Measurements from ENCODE around the gene GDPD4. TPM values are rescaled to one million over a fixed set of nuclear protein-coding genes. Genes with fewer than 3 reads are reported as not detected.

The GDPD4 gene
- total and polyA plus RNA-seq, 10 of the 15 experiments (the other 5 are each of a cell fraction or from before 2014, with no cell fraction given) = 0.23 TPM; not detected in 9

DNA sequence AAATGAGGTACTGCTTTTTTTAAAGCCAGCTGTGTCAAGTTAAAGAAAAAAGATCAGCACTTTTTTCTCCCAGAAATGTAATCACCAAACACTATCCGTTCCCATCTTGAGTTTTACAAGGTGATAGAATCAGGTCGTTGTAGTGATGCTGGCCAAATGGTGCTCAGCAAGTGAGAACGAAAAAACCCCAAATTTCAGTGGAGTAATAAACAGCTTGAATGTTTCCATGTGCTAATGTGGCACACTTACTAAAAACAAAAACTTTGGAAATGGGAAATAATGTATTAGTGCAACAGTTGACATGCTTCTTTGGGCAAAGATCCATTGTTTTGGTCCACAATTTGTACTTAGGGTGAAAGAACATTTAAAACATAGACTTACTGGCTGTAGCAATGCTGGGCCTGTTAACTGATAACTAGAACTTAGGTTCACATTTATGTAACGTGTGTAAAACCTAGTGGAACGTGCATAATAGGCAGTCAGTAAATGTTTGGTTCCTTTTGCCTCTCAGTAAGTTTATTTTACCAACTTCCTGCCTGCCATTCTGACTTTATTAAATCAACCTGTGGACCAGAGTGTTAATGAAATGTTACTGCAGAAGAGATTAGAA lies 15.4 kb upstream of the GDPD4 start (continued):
- TF ChIP-seq BCL3 (IDR thresholded peaks at IDR 0.05; ENCODE audit: borderline replicate concordance, insufficient read depth, low read depth, low read length, poor library complexity, severe bottlenecking) = no peak
- no peak for TF ChIP-seq RAD21 (IDR thresholded peaks at IDR 0.05; ENCODE audit: insufficient read depth, low read depth, low read length)
- TF ChIP-seq ASH2L (IDR thresholded peaks at IDR 0.05; ENCODE audit: borderline replicate concordance, low read depth) = no peak
- no peak for TF ChIP-seq FOXM1 (IDR thresholded peaks at IDR 0.05; ENCODE audit: low read depth, low read length)
- TF ChIP-seq YY1 (IDR thresholded peaks at IDR 0.05; ENCODE audit: low read depth, low read length) = no peak
- no peak for TF ChIP-seq CREB1 (IDR thresholded peaks at IDR 0.05; ENCODE audit: low read depth)
- TF ChIP-seq, protein P1, sequence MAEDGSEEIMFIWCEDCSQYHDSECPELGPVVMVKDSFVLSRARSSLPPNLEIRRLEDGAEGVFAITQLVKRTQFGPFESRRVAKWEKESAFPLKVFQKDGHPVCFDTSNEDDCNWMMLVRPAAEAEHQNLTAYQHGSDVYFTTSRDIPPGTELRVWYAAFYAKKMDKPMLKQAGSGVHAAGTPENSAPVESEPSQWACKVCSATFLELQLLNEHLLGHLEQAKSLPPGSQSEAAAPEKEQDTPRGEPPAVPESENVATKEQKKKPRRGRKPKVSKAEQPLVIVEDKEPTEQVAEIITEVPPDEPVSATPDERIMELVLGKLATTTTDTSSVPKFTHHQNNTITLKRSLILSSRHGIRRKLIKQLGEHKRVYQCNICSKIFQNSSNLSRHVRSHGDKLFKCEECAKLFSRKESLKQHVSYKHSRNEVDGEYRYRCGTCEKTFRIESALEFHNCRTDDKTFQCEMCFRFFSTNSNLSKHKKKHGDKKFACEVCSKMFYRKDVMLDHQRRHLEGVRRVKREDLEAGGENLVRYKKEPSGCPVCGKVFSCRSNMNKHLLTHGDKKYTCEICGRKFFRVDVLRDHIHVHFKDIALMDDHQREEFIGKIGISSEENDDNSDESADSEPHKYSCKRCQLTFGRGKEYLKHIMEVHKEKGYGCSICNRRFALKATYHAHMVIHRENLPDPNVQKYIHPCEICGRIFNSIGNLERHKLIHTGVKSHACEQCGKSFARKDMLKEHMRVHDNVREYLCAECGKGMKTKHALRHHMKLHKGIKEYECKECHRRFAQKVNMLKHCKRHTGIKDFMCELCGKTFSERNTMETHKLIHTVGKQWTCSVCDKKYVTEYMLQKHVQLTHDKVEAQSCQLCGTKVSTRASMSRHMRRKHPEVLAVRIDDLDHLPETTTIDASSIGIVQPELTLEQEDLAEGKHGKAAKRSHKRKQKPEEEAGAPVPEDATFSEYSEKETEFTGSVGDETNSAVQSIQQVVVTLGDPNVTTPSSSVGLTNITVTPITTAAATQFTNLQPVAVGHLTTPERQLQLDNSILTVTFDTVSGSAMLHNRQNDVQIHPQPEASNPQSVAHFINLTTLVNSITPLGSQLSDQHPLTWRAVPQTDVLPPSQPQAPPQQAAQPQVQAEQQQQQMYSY (CRISPR knock-in tag; IDR thresholded peaks at IDR 0.05) = no peak
- no peak for TF ChIP-seq HCFC1 (IDR thresholded peaks at IDR 0.05; ENCODE audit: low read length)

All from GM12878 (cell line).